Gastroesophageal sphincter (tissue), 3 donors: ENCODE measurements around the gene SMIM14.

Experiments
- POLR2A ChIP-seq, 2 donors: fragments of 450-650 bp; IDR thresholded peaks; one replicate each; pipeline ENCODE4 v1.6.1; 2017; ENCODE audit warnings: antibody characterized with exemption in 2 of 2, mild to moderate bottlenecking in 2 of 2, moderate library complexity in 1 of 2
- POLR2AphosphoS5 ChIP-seq: sonication (generic); formaldehyde crosslinking; IDR thresholded peaks from one replicate; pipeline ENCODE4 v1.6.1; 2017; ENCODE audit warnings: antibody characterized with exemption
- TF ChIP-seq, protein P1 (sequence below), 4 experiments: fragments of 200-600 bp in 2 of 4; fragments of 450-650 bp in 2 of 4; sonication (generic) in 1 of 4; IDR thresholded peaks; one replicate each; pipeline ENCODE4 v1.5.1; 2017 to 2019; ENCODE audit warnings: antibody characterized with exemption in 4 of 4, mild to moderate bottlenecking in 2 of 4, moderate library complexity in 2 of 4

DNA sequence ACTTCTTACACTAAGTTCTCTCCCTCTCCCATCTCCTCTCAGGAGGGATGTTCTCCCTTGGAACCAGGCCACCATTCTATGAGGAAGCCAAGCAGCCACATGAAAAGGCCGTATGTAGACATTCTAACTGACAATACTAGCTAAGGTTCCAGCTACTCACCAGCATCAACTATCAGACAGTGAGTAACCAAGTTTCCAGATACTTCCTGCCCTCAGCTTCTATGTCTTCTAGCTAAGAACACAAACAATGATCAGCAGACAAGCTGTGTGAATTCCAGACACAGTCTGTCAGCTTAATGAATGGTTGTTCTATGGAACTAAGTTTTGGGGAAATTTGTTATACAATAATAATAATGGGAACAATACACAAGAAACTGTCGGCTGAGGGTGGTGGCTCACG is 50.8 kb downstream of the SMIM14 start:
- TF ChIP-seq POLR2AphosphoS5, result no peak
- TF ChIP-seq, protein P1, sequence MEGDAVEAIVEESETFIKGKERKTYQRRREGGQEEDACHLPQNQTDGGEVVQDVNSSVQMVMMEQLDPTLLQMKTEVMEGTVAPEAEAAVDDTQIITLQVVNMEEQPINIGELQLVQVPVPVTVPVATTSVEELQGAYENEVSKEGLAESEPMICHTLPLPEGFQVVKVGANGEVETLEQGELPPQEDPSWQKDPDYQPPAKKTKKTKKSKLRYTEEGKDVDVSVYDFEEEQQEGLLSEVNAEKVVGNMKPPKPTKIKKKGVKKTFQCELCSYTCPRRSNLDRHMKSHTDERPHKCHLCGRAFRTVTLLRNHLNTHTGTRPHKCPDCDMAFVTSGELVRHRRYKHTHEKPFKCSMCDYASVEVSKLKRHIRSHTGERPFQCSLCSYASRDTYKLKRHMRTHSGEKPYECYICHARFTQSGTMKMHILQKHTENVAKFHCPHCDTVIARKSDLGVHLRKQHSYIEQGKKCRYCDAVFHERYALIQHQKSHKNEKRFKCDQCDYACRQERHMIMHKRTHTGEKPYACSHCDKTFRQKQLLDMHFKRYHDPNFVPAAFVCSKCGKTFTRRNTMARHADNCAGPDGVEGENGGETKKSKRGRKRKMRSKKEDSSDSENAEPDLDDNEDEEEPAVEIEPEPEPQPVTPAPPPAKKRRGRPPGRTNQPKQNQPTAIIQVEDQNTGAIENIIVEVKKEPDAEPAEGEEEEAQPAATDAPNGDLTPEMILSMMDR (IDR thresholded peaks at IDR 0.05), result no peak
- no peak for TF ChIP-seq POLR2A (IDR thresholded peaks at IDR 0.05)
